ENCODE measurements around the gene SERPING1. TPM values are rescaled to one million over a fixed set of nuclear protein-coding genes. Genes with fewer than 3 reads are reported as not detected.
A peak's percentile ranks its signal among the peaks of the same experiment; 100 is the strongest.

Gene SERPING1
- total RNA-seq, 4 donors from 2014 or later: 39.3 to 742 (median 362) TPM

GRCh38 chr11:57644748-57645688 lies 47.5 kb downstream of the SERPING1 start:
- Histone ChIP-seq H3K9me3 (no peaks in the 10 kb centered on the region), H3K27ac (peak overlapping the region; percentile 56 to 73), H3K27me3 (no peaks in the 10 kb centered on the region), H3K4me3 (no peak overlapping the region), H3K36me3 (no peaks in the 10 kb centered on the region), H3K4me1 (peaks cover 0 to 32% of the 10 kb centered on the region in 2 donors)
- TF ChIP-seq CTCF (IDR thresholded peaks at IDR 0.05): peak; percentile 64 to 93 (median 77)
- no peak for TF ChIP-seq POLR2A (IDR thresholded peaks at IDR 0.05)
- intact Hi-C loops (cut with DNase I; ENCODE audit: low total_unique reads): loop anchor here (10.0 kb wide), 1 partner anchor 50 kb away; the partner anchor contains the start of gene SERPING1
- peak; percentile 81 to 88 for DNase-seq

- H3K27ac ChIP-seq: peak overlapping the region; percentile 56 to 73
- peaks cover 0 to 35% of the 10 kb centered on the region in 2 donors for H3K4me1 ChIP-seq
- TF ChIP-seq POLR2A (IDR thresholded peaks at IDR 0.05) (no peak), CTCF (IDR thresholded peaks at IDR 0.05) (no peak)
Measured at GRCh38 chr11:57645689-57646085, 48.2 kb downstream of the SERPING1 start.

GRCh38 chr11:57646194-57646798 lies 48.8 kb downstream of the SERPING1 start:
- H3K4me1 ChIP-seq: peaks cover 0 to 35% of the 10 kb centered on the region in 2 donors
- intact Hi-C loops (cut with DNase I; ENCODE audit: low total_unique reads): loop anchor here (10.0 kb wide), 1 partner anchor 51 kb away; the partner anchor contains the start of gene SERPING1
- TF ChIP-seq POLR2A (IDR thresholded peaks at IDR 0.05) (no peak), CTCF (IDR thresholded peaks at IDR 0.05) (no peak)
- H3K27me3 ChIP-seq: no peaks in the 10 kb centered on the region
- H3K9me3 ChIP-seq: no peaks in the 10 kb centered on the region
- peak overlapping the region; percentile 56 to 73 for H3K27ac ChIP-seq
- no peak for DNase-seq
- no peak overlapping the region for H3K4me3 ChIP-seq
- no peaks in the 10 kb centered on the region for H3K36me3 ChIP-seq

More at GRCh38 chr11:57645689-57646085, 48.2 kb downstream of the SERPING1 start:
- intact Hi-C loops (cut with DNase I; ENCODE audit: low total_unique reads): loop anchor here (10.0 kb wide), 1 partner anchor 51 kb away; the partner anchor contains the start of gene SERPING1
- peak in 1 of 2 donors; percentile 39 for DNase-seq
- Histone ChIP-seq H3K36me3 (no peaks in the 10 kb centered on the region), H3K9me3 (no peaks in the 10 kb centered on the region), H3K4me3 (no peak overlapping the region), H3K27me3 (no peaks in the 10 kb centered on the region)

- TF ChIP-seq POLR2A (IDR thresholded peaks at IDR 0.05): no peak
- no peak for TF ChIP-seq CTCF (IDR thresholded peaks at IDR 0.05)
- Histone ChIP-seq H3K4me1 (peaks cover 0 to 35% of the 10 kb centered on the region in 2 donors), H3K36me3 (no peaks in the 10 kb centered on the region), H3K27me3 (no peaks in the 10 kb centered on the region), H3K27ac (peak overlapping the region; percentile 56 to 73), H3K9me3 (no peaks in the 10 kb centered on the region), H3K4me3 (no peak overlapping the region)
- no peak for DNase-seq
- intact Hi-C loops (cut with DNase I; ENCODE audit: low total_unique reads): loop anchor here (10.0 kb wide), 1 partner anchor 52 kb away; the partner anchor contains the start of gene SERPING1
Measured at GRCh38 chr11:57646799-57647303, 49.4 kb downstream of the SERPING1 start.

Data from uterus (tissue), 4 donors.